ENCODE measurements around the gene HMOX1.

Gene HMOX1

DNA sequence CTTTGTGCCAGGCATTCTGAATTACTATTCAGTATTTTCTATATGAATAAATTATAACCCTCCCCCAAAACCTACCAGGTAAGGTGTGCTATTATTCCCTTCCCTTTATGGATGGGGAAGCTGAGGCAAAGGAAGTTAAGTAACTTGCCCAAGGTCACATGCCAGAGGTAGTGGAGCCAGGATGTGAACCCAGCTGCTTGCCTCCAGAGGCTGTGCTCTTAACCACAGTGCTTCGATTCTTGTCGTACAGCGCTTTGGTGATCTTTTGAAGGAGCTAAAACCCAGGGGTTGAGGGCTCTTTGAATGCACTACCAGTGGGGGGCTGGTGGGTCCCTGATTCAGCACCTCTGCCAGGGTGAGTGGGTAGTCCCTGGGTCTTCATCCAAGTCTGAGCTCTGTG, 37.8 kb downstream of the HMOX1 start:
- TF ChIP-seq, protein P1, sequence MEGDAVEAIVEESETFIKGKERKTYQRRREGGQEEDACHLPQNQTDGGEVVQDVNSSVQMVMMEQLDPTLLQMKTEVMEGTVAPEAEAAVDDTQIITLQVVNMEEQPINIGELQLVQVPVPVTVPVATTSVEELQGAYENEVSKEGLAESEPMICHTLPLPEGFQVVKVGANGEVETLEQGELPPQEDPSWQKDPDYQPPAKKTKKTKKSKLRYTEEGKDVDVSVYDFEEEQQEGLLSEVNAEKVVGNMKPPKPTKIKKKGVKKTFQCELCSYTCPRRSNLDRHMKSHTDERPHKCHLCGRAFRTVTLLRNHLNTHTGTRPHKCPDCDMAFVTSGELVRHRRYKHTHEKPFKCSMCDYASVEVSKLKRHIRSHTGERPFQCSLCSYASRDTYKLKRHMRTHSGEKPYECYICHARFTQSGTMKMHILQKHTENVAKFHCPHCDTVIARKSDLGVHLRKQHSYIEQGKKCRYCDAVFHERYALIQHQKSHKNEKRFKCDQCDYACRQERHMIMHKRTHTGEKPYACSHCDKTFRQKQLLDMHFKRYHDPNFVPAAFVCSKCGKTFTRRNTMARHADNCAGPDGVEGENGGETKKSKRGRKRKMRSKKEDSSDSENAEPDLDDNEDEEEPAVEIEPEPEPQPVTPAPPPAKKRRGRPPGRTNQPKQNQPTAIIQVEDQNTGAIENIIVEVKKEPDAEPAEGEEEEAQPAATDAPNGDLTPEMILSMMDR (IDR thresholded peaks at IDR 0.05; ENCODE audit: insufficient read depth, missing control alignments): no peak
- no peak for FAIRE-seq
- DNase-seq (ENCODE audit: insufficient read length, low spot score): no peak

- FAIRE-seq (no peak), DNase-seq (ENCODE audit: insufficient read length, low spot score) (no peak)
- TF ChIP-seq, protein P1 (IDR thresholded peaks at IDR 0.05; ENCODE audit: insufficient read depth, missing control alignments): no peak
Measured at GRCh38 chr22:35419756-35420155, 38.9 kb downstream of the HMOX1 start.

DNA sequence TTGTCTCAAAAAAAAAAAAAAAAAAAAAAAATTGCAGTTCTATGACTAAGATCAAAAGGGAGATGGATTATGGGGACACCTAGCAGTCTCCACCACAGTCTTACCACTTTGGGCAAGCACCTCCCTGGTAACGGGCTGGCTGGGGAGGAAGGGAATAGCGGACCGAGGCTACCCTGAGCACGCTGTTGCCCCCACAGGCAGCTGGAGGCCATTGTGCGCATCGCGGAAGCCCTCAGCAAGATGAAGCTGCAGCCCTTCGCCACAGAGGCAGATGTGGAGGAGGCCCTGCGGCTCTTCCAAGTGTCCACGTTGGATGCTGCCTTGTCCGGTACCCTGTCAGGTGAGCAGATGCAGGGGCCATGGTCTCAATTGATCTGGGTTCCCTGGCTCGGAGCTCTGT, 40.2 kb downstream of the HMOX1 start:
- DNase-seq (ENCODE audit: insufficient read length, low spot score) (no peak), FAIRE-seq (no peak)
- TF ChIP-seq, protein P1 (IDR thresholded peaks at IDR 0.05; ENCODE audit: insufficient read depth, missing control alignments): no peak

DNA sequence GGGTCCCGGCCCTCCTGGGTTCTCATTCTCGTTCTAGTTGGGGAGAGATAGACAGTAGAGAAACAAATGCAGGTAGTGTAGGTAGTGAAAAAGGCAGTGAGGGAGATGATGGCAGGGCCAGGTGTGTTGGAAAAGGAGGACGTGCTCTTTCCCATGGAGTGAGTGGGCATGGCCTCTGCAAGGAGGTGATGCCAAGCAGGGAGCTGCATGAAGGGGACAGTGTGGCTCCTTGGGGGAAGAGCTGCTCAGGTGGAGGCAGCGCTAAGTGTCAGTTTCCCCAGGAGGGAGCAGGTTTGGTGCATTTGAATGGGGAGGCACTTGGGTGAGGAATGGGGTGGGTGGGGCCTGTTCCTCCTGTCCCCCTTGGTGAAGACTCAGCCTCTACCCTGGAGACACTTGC, 41.2 kb downstream of the HMOX1 start:
- FAIRE-seq (no peak), DNase-seq (ENCODE audit: insufficient read length, low spot score) (no peak)
- TF ChIP-seq, protein P1 (IDR thresholded peaks at IDR 0.05; ENCODE audit: insufficient read depth, missing control alignments): no peak

DNA sequence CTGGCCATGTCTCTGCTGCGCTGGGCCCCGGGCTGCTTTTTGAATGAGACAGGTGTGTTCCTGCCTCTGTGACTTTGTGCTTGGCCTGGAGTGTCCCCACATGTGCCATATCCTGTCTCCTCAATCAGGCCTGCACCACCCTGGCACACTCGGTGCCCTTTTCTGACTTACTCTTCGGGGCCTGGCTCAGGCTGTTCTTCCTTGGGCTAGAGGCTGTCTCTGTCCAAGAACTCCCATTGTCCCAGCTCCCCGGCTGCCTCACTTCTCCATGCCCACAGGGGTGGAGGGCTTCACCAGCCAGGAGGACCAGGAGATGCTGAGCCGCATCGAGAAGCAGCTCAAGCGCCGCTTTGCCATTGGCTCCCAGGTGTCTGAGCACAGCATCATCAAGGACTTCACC, 42.0 kb downstream of the HMOX1 start:
- DNase-seq (ENCODE audit: insufficient read length, low spot score): no peak
- TF ChIP-seq, protein P1 (IDR thresholded peaks at IDR 0.05; ENCODE audit: insufficient read depth, missing control alignments): no peak
- FAIRE-seq: no peak

DNA sequence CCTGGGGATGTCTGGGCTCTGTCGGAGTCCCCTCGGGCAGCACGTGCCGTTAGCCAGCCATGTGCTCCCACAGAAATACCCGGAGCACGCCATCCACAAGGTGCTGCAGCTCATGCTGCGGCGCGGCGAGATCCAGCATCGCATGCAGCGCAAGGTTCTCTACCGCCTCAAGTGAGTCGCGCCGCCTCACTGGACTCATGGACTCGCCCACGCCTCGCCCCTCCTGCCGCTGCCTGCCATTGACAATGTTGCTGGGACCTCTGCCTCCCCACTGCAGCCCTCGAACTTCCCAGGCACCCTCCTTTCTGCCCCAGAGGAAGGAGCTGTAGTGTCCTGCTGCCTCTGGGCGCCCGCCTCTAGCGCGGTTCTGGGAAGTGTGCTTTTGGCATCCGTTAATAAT, 43.2 kb downstream of the HMOX1 start:
- FAIRE-seq: no peak
- no peak for DNase-seq (ENCODE audit: insufficient read length, low spot score)
- TF ChIP-seq, protein P1 (IDR thresholded peaks at IDR 0.05; ENCODE audit: insufficient read depth, missing control alignments): no peak

DNA sequence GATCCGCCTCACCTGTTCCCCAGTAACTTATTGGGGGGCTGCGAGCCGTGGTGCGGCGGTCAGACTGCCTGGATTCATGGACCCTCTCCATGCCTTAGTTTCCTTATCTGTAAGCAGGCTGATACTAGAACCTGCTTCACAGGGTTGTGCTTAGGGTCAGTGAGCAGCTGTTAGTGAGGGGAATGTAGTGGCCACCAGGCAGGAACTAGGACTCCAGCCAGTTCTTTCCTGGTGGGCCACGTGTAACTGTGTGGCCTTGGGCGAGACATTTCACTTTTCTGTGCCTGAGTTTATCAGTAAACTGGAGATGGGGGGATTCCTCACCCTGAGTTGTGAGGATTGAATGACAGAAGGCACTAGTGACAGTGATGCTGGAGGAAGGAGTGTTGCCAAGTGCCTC, 43.9 kb downstream of the HMOX1 start:
- FAIRE-seq: no peak
- TF ChIP-seq, protein P1 (IDR thresholded peaks at IDR 0.05; ENCODE audit: insufficient read depth, missing control alignments): no peak

More for the DNA sequence above, 43.9 kb downstream of the HMOX1 start:
- no peak for DNase-seq (ENCODE audit: insufficient read length, low spot score)

All from D721Med (cell line).